Measurements from ENCODE around the gene TLCD3B. TPM values are rescaled to one million over a fixed set of nuclear protein-coding genes. Genes with fewer than 3 reads are reported as not detected.

The TLCD3B gene
- total RNA-seq, 4 donors from 2014 or later = 0.27 TPM; not detected in 3

DNA sequence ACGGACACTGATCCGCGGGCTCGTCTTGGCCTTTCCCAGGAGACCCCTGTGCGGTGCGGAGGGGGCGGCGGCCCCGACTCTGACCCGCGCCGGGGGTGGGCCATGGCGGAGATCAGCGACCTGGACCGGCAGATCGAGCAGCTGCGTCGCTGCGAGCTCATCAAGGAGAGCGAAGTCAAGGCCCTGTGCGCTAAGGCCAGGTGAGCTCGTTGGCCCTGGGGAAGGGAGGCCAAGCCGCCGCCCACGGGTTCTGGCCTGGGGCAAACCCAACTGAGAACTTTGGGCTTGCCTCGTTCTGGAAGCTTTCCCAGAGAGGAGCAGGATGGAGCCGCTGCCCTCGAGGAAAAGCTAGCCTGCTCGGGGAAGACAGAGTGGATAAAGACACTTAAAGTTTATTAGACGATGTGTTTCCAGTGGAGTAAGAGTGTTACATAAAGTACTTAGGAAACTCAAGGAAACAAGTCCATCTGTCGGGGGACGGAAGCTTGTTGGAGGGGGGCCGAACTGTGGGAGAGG, 45.3 kb upstream of the TLCD3B start:
- H3K4me1 ChIP-seq = peaks cover 16 to 19% of the 10 kb centered on the region in 2 donors
- H3K27me3 ChIP-seq = no peaks in the 10 kb centered on the region
- H3K36me3 ChIP-seq = peaks cover 0 to 45% of the 10 kb centered on the region in 2 donors
- intact Hi-C loops (cut with DNase I; ENCODE audit: low total_unique reads) = no loop called here
- DNase-seq (no peak), ATAC-seq (peak in 1 of 2 donors; percentile 12)
- H3K9me3 ChIP-seq = no peaks in the 10 kb centered on the region
- peak overlapping the region; percentile 80 to 99 (median 89) for H3K4me3 ChIP-seq
- TF ChIP-seq, protein P1, sequence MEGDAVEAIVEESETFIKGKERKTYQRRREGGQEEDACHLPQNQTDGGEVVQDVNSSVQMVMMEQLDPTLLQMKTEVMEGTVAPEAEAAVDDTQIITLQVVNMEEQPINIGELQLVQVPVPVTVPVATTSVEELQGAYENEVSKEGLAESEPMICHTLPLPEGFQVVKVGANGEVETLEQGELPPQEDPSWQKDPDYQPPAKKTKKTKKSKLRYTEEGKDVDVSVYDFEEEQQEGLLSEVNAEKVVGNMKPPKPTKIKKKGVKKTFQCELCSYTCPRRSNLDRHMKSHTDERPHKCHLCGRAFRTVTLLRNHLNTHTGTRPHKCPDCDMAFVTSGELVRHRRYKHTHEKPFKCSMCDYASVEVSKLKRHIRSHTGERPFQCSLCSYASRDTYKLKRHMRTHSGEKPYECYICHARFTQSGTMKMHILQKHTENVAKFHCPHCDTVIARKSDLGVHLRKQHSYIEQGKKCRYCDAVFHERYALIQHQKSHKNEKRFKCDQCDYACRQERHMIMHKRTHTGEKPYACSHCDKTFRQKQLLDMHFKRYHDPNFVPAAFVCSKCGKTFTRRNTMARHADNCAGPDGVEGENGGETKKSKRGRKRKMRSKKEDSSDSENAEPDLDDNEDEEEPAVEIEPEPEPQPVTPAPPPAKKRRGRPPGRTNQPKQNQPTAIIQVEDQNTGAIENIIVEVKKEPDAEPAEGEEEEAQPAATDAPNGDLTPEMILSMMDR (IDR thresholded peaks at IDR 0.05 in 4 of 5, conservative IDR thresholded peaks at IDR 0.05 in 1 of 5) = no peak
- no peak for TF ChIP-seq POLR2A (IDR thresholded peaks at IDR 0.05)
- H3K27ac ChIP-seq = peak overlapping the region; percentile 89 to 97 (median 90)
- in situ Hi-C loops (cut with MboI; ENCODE audit: low sequenced_read_pairs in 4 of 4) = loop anchor here in 1 of 4 donors (25.0 kb wide), 1 partner anchor 286 kb away; the partner anchor contains the start of genes CD2BP2, MYL11 and TBC1D10B

DNA sequence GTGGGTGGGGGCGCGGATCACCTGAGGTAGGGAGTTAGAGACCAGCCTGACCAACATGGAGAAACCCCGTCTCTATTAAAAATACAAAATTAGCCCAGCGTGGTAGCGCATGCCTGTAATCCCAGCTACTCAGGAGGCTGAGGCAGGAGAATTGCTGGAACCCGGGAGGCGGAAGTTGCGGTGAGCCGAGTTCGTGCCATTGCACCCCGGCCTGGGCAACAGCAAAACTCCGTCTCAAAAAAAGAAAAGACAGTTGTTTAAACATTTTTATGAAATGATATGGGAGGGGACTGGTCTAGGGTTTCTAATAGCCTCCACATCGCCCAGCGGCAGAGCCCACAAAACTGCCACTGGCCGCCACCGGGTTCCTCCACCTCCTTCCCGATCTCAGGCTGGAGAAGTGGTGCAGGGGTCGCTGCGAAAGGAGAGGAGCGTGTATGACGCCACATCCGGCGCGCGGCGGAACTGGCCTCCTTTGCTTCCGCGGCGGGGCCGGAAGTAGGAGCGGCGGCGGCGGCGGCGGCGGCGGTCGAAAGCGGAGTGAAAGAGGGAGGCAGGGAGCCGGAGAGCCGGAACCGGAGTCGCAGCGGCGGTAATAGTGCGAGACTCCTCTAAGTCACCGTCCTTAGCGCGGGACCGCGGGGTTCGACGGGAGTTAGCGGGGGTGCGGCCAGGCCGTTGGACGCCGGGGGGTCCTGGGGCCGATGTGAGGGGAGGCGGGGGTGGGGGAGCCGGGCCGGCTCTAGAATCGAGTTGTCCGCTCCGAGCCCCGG, 44.6 kb upstream of the TLCD3B start, which contains the start of gene PPP4C:
Gene PPP4C (plus strand): TSS at position 492 of the 773 bp plus-strand sequence. CDS start 384 bp downstream, outside the sequence.
- TF ChIP-seq, protein P1 (IDR thresholded peaks at IDR 0.05 in 4 of 5, conservative IDR thresholded peaks at IDR 0.05 in 1 of 5) = peak in 2 of 5 experiments; percentile 11 to 16
- TF ChIP-seq POLR2A (IDR thresholded peaks at IDR 0.05) = peak; percentile 82 to 85
- peak within 1 kb of the TSS; percentile 89 to 97 (median 90) for H3K27ac ChIP-seq
- H3K9me3 ChIP-seq = no peaks in the 10 kb centered on the region
- no peaks in the 10 kb centered on the region for H3K27me3 ChIP-seq
- peak within 1 kb of the TSS; percentile 80 to 99 (median 89) for H3K4me3 ChIP-seq
- in situ Hi-C loops (cut with MboI; ENCODE audit: low sequenced_read_pairs in 4 of 4) (loop anchor here in 1 of 4 donors (25.0 kb wide), 1 partner anchor 287 kb away; the partner anchor contains the start of genes CD2BP2, MYL11 and TBC1D10B), intact Hi-C loops (cut with DNase I; ENCODE audit: low total_unique reads) (loop anchor here (1.0 kb wide), 1 partner anchor 8 kb away; no protein-coding TSS in a partner anchor)
- H3K36me3 ChIP-seq = peaks cover 0 to 45% of the 10 kb centered on the region in 2 donors
- ATAC-seq = peak; percentile 85 to 86
- peaks cover 16 to 19% of the 10 kb centered on the region in 2 donors for H3K4me1 ChIP-seq
- peak; percentile 84 to 89 for DNase-seq

- TF ChIP-seq, protein P1 (IDR thresholded peaks at IDR 0.05 in 4 of 5, conservative IDR thresholded peaks at IDR 0.05 in 1 of 5) = no peak
- no peak for TF ChIP-seq POLR2A (IDR thresholded peaks at IDR 0.05)
- Histone ChIP-seq H3K36me3 (peaks cover 0 to 66% of the 10 kb centered on the region in 2 donors), H3K4me1 (peaks cover 36 to 42% of the 10 kb centered on the region in 2 donors), H3K27ac (peak overlapping the region; percentile 97 to 100 (median 100)), H3K9me3 (no peaks in the 10 kb centered on the region), H3K27me3 (no peaks in the 10 kb centered on the region), H3K4me3 (no peak overlapping the region)
- intact Hi-C loops (cut with DNase I; ENCODE audit: low total_unique reads) (no loop called here), in situ Hi-C loops (cut with MboI; ENCODE audit: low sequenced_read_pairs in 4 of 4) (loop anchor here in 2 of 4 donors (25.0 kb wide), 2 partner anchors 292 to 342 kb away; partner anchors contain the start of genes CD2BP2 (in 1 of the 2), MYL11 (in 1 of the 2), TBC1D10B (in 1 of the 2) and ZNF771 (in 1 of the 2))
- ATAC-seq (no peak), DNase-seq (no peak)
Observed at GRCh38 chr16:30070490-30070889, 39.4 kb upstream of the TLCD3B start.

DNA sequence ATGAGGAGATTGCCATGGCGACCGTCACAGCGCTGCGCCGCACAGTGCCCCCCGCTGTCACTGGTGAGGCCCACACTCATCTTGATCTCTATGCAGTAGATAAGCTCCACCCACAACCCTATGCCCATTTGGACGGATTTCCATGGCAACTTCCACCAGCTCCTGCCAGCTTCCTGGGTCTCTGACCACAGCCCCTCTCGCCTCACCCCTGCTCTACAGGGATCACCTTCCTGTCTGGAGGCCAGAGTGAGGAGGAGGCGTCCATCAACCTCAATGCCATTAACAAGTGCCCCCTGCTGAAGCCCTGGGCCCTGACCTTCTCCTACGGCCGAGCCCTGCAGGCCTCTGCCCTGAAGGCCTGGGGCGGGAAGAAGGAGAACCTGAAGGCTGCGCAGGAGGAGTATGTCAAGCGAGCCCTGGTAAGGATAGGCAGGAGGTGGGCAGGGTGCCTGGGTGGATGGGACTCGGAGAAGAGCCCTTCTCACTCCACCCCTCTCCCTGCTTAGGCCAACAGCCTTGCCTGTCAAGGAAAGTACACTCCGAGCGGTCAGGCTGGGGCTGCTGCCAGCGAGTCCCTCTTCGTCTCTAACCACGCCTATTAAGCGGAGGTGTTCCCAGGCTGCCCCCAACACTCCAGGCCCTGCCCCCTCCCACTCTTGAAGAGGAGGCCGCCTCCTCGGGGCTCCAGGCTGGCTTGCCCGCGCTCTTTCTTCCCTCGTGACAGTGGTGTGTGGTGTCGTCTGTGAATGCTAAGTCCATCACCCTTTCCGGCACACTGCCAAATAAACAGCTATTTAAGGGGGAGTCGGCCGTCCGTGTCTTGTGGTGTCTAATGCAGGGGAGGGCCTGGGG, 38.8 kb upstream of the TLCD3B start:
- ATAC-seq (no peak), DNase-seq (peak in 1 of 2 donors; percentile 64)
- TF ChIP-seq, protein P1 (IDR thresholded peaks at IDR 0.05 in 4 of 5, conservative IDR thresholded peaks at IDR 0.05 in 1 of 5) = no peak
- peaks cover 0 to 66% of the 10 kb centered on the region in 2 donors for H3K36me3 ChIP-seq
- intact Hi-C loops (cut with DNase I; ENCODE audit: low total_unique reads) = loop anchor here (10.0 kb wide), 1 partner anchor 345 kb away; no protein-coding TSS in a partner anchor
- H3K4me1 ChIP-seq = peaks cover 36 to 42% of the 10 kb centered on the region in 2 donors
- no peaks in the 10 kb centered on the region for H3K27me3 ChIP-seq
- H3K4me3 ChIP-seq = peak overlapping the region in 1 of 4 donors; percentile 9
- no peaks in the 10 kb centered on the region for H3K9me3 ChIP-seq
- peak overlapping the region; percentile 97 to 100 (median 100) for H3K27ac ChIP-seq
- in situ Hi-C loops (cut with MboI; ENCODE audit: low sequenced_read_pairs in 4 of 4) = loop anchor here in 2 of 4 donors (25.0 kb wide), 2 partner anchors 292 to 342 kb away; partner anchors contain the start of genes CD2BP2 (in 1 of the 2), MYL11 (in 1 of the 2), TBC1D10B (in 1 of the 2) and ZNF771 (in 1 of the 2)

All from gastrocnemius medialis (tissue), 4 donors.